Measurements from ENCODE around the gene OXCT1.
"Not testable (repeated sequence)": the region's sequence is repeated elsewhere in the genome, so short reads cannot be mapped to it uniquely, and the experiment has no call there.

The OXCT1 gene

GRCh38 chr5:41821051-41821450 is 49.2 kb downstream of the OXCT1 start:
- no peak for DNase-seq

DNA sequence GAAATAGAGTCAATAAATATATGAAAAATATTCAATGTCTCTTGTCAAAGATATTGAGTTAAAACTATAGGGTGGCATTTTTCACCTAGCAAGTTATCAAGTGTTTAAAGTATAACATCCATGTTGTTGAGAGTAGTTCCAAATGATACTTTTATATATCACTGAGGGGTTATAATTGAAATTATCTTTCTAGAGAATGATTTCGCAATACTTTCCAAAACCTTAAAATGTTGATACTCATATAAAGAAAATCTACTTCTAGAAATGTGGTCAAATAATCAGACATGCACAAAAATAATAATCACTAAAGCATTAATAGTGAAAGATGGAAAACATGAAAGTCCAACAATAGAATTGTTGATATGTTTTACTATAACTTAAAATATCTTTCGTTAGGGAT is 50.1 kb downstream of the OXCT1 start:
- DNase-seq: no peak

GRCh38 chr5:41817625-41818301 is 52.5 kb downstream of the OXCT1 start:
- DNase-seq: no peak

GRCh38 chr5:41815663-41816229 is 54.5 kb downstream of the OXCT1 start:
- no peak for DNase-seq

DNA sequence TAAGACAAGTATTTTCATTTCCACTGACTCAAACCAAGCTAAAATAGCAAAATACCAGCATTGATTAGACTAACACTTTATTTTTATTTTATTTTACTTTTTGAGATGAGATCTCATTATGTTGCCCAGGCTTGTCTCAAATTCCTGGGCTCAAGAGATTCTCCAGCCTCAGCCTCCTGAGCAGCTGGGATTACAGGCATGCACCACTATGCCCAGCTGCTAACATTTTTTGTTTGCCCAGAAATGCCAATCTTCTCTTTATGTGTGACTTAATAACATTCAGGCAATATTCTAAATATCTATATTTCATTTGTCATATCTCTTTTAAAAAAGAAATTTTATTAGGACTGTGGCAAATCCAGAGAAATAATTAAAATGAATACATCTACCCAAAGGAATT is 55.0 kb downstream of the OXCT1 start:
- DNase-seq: no peak

GRCh38 chr5:41814306-41814705 is 55.9 kb downstream of the OXCT1 start:
- not testable (repeated sequence) for DNase-seq

- DNase-seq: no peak
Measured at GRCh38 chr5:41812156-41812555, 58.1 kb downstream of the OXCT1 start.

DNA sequence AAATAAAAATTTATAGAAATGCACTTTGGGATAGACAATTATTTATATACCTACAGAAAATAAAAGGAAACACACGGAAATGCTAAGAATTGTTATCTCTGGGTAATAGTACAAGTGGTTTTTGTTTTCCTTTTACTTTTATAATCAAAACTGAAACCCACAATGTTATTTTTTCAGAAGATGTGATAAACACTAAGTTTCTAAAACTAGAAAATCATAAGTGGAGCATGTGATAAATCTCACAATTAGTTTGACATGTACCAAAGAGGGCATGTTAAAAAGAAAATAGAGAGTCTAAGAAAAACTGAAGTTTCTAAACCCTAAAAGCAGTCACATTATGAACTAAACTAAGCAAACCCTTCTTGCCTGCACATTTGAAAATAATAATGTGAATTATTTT is 61.1 kb downstream of the OXCT1 start:
- DNase-seq: no peak

DNA sequence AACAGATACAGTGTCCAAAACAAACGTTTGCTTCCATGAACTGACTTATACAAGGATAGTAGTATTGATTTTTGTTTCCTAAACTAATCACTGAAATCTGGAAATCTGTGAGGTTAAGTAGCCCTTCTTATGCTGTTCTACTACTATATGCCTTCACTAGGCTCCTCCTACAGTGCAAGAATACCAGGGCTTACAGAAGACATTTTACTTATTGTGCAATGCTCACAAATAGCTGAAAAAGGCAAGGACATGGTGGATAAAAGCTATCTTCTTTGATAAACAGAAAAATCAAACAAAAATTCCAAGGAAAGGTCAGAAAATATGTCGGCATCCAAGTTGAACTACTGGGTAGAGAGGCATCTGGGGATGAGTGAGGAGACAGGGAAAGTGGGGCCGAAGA is 61.9 kb downstream of the OXCT1 start:
- no peak for DNase-seq

- no peak for DNase-seq
Measured at GRCh38 chr5:41797662-41798061, 72.6 kb downstream of the OXCT1 start.

GRCh38 chr5:41796061-41796460 is 74.2 kb downstream of the OXCT1 start:
- DNase-seq: no peak

GRCh38 chr5:41795125-41795524 is 75.1 kb downstream of the OXCT1 start:
- DNase-seq: no peak

GRCh38 chr5:41794471-41794870 is 75.8 kb downstream of the OXCT1 start:
- no peak for DNase-seq

GRCh38 chr5:41793141-41793770 is 77.0 kb downstream of the OXCT1 start:
- peak; percentile 74 for DNase-seq

GRCh38 chr5:41790038-41790776 is 80.0 kb downstream of the OXCT1 start:
- DNase-seq: no peak

DNA sequence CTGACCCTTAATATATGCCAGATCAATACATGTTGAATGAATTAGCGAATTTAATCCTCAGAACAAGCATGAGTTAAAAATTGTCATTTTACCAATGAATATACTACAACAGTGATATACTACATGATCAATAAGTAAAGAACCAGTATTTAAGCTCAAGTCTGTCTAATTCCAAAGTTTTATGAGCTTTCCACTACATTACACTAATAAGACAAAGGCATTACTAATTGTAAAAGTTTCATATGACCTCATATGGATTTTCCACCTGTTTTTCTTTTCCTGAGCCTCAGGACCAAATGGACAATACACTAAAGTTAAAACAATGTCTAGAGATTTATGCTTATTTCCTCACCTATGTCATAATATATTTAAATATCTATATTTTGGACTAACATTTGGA is 80.8 kb downstream of the OXCT1 start:
- DNase-seq: no peak

- DNase-seq: no peak
Measured at GRCh38 chr5:41788941-41789368, 81.3 kb downstream of the OXCT1 start.

DNA sequence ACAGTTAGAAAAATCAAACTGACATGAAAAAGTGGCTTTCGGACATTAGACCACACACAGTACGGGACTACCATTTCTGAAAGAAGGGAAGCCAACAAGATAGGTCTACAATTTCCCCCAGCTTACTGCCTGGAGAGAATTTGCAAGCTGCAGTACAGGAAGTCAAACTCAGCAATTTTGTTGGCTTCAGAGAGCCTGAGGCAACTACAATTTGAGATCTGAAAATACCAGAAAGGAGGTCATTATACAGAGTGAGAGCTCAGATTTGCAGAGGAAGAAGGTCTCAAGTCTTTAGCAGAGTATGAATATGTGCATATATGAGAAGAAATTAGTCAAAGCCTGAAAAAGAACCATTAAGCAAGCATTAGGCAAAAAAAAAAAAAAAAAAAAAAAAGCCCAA is 83.0 kb downstream of the OXCT1 start:
- no peak for DNase-seq

DNA sequence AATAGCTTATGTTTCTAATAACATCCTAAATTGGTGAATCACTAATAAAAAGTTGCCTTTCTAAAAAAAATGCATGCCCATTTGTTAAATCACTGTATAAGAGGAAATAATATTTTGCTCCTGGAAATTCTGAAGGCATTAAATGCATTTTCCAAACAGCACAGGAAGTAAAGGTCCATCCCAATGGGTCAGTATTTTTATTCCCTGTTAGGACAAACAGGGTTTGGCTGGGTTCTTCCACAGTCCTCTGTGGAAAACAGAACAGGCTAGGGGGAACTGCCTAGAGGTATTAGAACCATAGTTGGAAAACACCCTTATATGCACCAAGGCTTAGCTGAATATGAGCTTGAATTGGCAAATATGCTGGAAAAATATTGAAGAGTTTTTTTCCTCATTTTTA is 85.2 kb downstream of the OXCT1 start:
- DNase-seq: no peak

DNA sequence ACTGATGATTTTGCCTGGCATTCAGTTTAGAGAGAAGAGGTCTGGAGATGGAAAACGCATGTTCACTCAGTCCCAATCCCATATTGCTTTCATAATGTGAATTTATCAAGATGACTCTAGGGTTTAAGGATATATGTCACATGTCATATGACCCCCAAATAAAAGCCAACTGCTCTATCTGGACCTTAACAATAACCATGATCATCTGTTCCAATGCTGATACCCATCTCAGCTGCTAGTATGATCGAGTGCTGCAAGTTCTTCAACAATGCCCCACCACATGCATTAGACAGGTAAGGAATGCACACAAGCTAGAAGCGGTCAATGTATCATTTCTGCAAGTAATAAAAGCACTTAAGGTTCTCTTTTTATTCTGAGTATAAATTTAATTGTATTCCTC is 91.8 kb downstream of the OXCT1 start:
- no peak for DNase-seq

GRCh38 chr5:41776435-41776834 is 93.8 kb downstream of the OXCT1 start:
- no peak for DNase-seq

- no peak for DNase-seq
Measured at GRCh38 chr5:41773799-41774198, 96.4 kb downstream of the OXCT1 start.

- DNase-seq: no peak
Measured at GRCh38 chr5:41772785-41773442, 97.3 kb downstream of the OXCT1 start.
